GM18507 (cell line): ENCODE results near the gene LIF.

Source experiments
- DNase-seq: peaks from one replicate; pipeline ENCODE4 v3.0.0; 2011; ENCODE audit warnings: low read depth; ENCODE audit not compliant: insufficient read length; ENCODE audit errors: extremely low spot score
- FAIRE-seq: peaks from 2 replicates; lab custom pipeline; 2011; peaks lifted over from hg19 to GRCh38; lab: Jason Lieb, UNC

The LIF gene

GRCh38 chr22:30233582-30233981 lies 13.0 kb downstream of the LIF start:
- no peak for FAIRE-seq

DNA sequence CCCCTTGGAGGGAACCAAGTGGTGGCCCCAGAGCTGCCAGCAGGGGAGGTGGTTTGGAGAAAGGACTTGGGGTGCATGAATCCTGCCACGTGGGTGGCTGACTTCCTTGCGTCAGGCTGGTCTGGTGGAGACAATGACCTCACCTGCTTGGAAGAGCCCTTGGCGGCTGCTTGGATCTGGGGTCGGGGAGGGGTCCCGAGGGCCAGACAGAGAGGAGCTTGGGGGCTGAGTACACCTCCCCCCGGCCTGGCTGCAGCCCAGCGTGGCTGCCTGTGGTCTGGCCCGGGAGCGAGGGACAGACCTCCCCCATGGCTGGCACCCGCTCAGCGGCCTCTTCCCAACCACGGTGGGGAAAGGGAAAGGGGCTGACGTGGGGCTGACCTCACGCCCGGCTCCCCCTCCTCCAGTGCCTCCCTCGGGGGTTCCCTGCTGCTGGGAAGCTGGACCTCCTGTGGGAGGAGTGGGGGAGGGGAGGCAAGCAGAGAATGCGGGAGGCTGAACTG lies 13.8 kb downstream of the LIF start:
- FAIRE-seq (no peak), DNase-seq (no peak)

More at GRCh38 chr22:30233582-30233981, 13.0 kb downstream of the LIF start:
- DNase-seq: no peak

DNA sequence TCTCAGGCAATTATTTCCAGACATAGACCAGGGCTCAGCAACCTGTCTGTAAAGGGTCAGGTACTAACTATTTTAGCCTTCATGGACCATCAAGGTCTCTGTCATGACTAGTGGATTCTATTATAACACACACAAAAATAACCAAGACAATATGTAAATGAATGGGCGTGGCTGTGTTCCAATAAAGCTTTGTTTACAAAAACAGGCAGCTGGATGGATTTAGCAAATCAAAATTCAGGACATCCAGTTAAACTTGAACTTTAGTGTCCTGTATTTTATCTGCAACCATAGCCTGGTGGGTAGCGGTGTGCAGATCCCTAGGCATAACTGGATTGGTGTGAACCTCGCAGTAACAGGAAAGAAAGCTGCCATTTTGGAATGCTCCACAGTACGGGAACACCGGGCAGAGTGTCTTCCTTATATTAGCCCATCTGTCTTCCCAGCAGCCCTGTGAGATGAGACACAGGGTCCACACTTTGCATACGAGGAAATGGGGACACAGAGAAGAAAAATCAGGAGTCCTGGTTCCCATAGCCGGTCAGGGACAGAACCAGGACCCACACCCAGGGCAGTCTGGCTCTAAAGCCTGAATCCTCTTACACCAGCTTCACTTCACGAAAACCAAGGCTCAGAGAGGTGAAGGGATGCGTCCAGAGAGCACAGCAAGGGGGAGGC lies 15.6 kb downstream of the LIF start:
- FAIRE-seq (no peak), DNase-seq (no peak)

DNA sequence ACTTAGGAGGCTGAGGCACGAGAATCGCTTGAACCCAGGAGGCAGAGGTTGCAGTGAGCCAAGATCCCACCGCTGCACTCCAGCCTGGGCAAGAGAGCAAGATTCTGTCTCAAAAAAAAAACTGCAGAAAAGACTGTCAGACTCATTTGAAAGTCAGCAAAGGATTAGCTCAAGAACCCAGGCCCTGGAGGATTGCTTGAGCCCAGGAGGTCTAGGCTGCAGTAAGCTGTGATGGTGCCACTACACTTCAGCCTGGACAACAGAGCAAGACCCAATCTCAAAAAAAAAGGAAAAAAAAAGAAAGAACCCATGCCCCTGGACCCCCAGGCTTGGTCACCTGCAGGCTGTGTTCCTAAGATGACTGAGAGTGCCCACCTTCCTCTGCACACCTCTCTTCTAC lies 16.2 kb downstream of the LIF start:
- DNase-seq (no peak), FAIRE-seq (no peak)

- DNase-seq (no peak), FAIRE-seq (no peak)
Measured at GRCh38 chr22:30228509-30229359, 17.8 kb downstream of the LIF start.

DNA sequence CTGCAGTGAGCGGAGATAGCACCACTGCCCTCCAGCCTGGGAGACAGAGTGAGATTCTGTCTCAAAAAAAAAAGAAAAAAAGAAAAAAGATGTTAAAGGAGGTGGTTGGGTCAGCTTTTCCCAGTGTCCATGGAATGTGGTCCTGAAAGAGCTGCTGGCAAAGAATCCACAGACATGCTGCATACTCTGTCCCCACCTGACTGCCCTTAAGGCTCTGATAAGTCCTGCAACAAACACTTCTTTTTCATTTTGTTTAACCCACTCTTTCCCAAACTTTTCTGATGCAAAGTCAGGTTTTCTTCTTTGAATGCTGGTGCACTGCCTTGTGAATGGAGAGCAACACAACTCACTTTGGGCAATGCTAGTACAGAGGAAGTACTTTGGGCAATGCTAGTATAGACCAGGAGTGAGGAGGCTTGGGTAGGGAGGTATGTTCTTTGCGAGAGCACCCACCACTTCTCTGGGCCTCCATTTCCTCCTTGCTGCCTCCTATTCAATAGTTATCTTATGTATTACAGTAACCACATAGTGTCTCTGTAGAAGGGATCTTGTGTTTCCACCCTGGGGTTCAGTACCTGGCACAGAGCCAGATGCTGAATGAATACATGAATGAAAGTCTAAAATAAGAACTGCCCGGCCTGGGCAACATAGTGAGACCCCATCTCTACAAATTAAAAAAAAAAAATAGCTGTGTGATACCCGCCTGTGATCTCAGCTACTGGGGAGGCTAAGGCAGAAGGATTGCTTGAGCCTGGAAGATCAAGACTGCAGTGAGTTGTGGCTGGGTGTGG lies 18.9 kb downstream of the LIF start:
- no peak for DNase-seq

DNA sequence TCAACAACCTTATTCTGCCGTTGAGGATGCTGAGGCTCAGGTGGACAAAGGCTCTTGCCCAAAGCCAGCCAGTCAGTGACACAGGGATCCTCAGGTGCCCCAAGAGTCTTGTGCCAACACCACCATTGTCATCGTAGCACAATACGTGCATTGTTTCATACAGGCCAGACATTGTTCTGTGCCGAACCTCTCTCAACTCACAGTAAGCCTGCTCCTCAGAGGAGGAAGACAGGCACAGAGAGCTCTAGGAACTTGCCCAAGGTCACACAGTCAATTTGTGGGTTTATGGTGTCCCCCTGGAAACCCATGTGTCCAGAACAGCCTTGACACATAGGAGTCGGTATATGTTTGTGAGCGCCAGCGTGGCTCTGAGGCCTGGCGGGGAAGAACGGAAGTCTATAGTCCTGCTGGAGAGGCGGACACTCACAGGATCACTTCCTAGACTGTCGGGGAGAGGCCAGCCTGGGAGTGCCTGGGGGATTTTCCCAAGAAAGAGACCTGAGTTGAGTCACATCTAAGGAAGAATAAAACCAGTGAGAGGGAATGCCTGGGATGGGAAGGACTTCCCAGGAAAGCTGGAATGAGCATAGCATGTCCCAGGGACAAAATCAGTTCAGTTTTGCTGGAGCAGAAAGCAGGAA lies 20.2 kb downstream of the LIF start:
- DNase-seq (no peak), FAIRE-seq (no peak)

More for the DNA sequence above, 18.9 kb downstream of the LIF start:
- FAIRE-seq: no peak

GRCh38 chr22:30225220-30225927 lies 21.2 kb downstream of the LIF start:
- FAIRE-seq: no peak

GRCh38 chr22:30224161-30224857 lies 22.2 kb downstream of the LIF start:
- peak; percentile 31 for FAIRE-seq
- DNase-seq: no peak

More at GRCh38 chr22:30225220-30225927, 21.2 kb downstream of the LIF start:
- DNase-seq: no peak

DNA sequence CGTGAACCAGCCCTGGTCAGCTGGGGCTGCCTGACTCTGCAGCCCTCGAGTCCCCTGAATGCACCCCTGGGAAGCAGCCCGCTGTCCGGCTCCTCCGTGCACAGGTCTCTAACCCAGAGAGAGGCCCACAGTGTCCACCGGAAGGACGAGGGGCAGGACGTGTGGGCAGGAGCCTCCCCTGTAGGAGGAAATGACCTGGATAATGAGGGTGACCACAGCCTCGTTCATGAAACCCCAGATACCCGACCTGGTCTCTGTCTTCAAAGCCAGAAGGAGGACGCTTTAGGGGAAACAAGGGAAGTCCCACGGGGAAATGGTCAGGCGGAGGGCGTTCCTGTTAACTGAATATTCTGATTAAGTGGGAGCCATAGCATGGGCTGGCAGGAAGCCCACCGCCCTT lies 23.3 kb downstream of the LIF start:
- no peak for FAIRE-seq
- no peak for DNase-seq

- FAIRE-seq (no peak), DNase-seq (no peak)
Measured at GRCh38 chr22:30222321-30222720, 24.2 kb downstream of the LIF start.

GRCh38 chr22:30221121-30221992 lies 25.2 kb downstream of the LIF start:
- DNase-seq: peak; percentile 39
- FAIRE-seq: peak; percentile 72

- no peak for FAIRE-seq
- no peak for DNase-seq
Measured at GRCh38 chr22:30220338-30221012, 26.1 kb downstream of the LIF start.

DNA sequence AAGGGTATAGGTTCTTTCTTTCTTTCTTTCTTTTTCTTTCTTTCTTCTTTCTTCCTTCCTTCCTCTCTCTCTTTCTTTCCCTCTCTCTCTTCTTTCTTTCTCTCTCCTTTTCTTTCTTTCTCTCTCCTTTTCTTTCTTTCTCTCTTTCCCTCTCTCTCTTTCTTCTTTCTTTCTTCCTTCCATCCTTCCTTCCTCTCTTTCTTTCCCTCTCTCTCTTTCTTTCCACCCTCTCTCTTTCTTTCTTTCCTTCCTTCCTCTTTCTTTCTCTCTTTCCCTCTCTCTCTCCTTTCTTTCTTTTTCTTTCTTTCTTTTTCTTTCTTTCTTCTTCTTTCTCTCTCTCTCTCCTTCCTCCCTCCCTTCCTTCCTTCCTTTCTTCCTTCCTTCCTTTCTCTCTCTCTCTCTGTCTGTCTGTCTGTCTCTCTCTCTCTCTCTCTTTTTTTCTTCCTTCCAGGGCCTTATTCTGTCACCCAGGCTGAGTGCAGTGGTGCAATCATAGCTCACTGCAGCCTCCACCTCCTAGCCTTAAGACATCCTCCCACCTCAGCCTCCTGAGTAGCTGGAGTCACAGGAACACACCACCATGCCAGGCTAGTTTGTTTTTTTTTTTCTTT lies 26.8 kb downstream of the LIF start:
- FAIRE-seq: no peak
- no peak for DNase-seq

DNA sequence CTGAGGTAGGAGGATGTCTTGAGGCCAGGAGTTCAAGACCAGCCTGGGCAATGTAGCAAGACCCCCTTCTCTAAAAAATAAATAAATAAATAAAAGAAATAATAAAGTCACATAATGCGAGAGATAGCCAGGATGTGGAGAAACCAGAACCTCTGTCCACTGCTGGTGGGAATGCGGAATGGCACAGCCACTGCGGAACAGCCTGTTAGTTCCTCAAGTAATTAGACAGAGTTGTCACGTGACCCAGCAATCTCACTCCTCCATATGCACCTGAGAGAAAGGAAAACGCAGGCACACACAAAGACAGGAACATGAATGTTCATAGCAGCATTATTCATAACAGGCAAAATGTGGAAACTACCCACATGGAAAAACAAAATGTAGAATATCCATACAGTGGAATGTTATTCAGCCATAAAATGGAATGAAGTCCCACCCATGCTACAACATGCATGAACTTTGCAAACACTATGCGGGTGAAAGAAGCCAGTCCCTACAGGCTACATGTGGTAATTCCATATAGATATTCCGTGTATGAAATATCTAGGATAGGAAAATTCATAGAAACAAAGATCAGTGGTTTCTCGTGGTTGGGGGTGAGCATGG lies 27.4 kb downstream of the LIF start:
- no peak for FAIRE-seq
- no peak for DNase-seq
